Measurements from ENCODE around the gene MAVS.
"Not testable (repeated sequence)": the region's sequence is repeated elsewhere in the genome, so short reads cannot be mapped to it uniquely, and the experiment has no call there.

The MAVS gene

DNA sequence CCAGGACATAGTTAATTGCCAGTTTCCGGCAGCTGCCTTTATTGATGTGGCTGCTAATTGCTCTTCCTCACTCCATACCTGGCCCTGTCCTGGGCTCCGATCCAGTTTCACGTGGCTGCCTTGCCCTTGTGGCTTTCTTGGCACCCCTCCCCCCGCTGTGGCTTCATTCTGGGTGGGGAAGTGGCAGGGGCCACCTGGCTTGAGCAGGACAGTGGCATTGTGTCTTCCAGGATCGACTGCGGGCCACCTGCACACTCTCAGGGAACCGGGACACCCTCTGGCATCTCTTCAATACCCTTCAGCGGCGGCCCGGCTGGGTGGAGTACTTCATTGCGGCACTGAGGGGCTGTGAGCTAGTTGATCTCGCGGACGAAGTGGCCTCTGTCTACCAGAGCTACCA lies 10.8 kb downstream of the MAVS start:
- DNase-seq: peak; percentile 74 to 90

DNA sequence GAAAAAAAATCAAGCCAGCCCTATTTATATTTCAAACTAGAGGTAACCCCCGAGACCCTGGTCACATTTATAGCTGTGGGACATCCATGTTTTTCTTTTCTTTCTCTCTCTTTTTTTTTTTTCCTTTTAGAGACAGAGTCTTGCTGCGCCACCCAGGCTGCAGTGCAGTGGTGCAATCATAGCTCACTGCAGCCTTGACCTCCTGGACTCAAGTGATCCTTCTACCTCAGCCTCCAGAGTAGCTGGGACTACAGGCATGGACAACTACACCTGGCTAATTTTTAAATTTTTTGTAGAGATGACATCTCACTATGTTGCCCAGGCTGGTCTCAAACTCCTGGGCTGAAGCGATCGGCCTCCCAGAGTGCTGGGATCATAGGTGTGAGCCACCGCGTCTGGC lies 12.1 kb downstream of the MAVS start:
- no peak for DNase-seq

DNA sequence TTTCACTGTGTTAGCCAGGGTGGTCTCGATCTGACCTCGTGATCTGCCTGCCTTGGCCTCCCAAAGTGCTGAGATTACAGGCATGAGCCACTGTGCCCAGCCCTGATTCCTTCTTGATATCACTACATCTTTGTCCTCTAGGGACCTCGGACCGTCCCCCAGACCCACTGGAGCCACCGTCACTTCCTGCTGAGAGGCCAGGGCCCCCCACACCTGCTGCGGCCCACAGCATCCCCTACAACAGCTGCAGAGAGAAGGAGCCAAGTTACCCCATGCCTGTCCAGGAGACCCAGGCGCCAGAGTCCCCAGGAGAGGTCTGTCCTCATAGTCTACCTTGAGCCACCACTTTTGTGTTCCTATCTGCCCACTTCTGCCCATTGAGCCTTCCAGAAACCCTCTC lies 14.6 kb downstream of the MAVS start:
- no peak for DNase-seq

DNA sequence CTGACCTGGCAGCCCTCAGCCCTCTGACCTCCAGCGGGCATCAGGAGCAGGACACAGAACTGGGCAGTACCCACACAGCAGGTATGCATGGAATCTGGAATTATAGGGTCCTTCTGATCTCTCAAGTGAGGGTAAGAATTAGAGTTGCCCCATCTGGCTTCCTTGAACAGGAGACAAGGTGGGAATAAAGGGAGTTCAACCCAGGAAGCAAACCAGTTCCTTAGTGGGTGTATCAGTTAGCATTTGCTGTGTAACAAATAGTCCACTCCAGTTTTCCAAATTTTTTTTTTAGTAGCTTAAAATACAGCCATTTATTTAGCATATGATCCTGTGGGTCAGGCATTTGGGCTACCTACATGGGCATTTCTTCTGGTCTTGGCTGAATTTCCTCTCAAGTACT lies 15.7 kb downstream of the MAVS start:
- no peak for DNase-seq

DNA sequence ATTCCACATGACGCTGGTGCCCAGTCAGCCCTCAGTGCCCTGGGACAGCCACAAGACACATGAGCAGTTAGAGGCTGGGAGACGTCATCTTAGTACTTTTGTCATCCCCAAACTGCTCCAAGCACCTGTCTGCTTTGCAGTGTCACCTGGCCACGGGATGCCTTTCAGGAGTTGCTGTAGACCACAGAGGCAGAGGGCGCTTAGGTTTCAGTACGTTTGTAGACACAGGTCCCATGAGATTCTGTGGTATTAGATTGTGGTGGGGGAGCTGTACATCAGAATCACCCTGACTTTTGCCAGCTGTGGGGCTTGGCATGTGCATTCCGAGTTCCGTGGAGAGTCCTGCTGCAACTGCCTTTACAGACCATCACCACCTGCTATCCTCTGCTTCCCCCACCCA lies 16.7 kb downstream of the MAVS start:
- DNase-seq: no peak

GRCh38 chr20:3864518-3864917 lies 17.9 kb downstream of the MAVS start:
- DNase-seq: no peak

DNA sequence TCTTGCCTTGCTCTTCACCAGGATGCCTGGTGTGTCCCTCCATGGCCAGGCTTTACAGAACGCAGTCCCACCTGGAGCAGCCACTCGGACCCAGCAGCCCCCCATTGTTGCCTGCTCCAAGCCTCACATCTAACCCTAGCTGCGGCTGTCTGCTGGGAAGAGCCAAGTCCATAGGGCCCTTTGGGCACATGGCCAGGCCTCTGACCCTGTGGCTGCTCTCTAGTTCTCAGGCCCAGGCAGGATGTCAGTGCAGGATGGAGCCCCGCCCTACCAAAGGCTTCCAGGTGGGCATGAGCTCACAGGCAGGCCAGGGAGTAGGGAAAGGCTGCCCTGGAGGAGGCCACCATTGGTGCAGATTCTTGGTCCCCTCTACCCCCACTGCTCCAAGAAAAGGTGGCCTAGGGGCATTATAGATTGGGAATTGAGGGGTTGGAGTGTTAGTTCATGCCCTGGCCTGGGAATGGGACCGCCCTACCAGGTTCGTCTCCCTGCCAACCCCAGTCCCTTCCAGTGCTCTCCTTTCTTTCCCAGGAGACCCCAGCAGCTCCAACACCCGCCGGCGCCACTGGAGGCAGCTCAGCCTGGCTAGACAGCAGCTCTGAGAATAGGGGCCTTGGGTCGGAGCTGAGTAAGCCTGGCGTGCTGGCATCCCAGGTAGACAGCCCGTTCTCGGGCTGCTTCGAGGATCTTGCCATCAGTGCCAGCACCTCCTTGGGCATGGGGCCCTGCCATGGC lies 18.7 kb downstream of the MAVS start:
- DNase-seq: no peak

DNA sequence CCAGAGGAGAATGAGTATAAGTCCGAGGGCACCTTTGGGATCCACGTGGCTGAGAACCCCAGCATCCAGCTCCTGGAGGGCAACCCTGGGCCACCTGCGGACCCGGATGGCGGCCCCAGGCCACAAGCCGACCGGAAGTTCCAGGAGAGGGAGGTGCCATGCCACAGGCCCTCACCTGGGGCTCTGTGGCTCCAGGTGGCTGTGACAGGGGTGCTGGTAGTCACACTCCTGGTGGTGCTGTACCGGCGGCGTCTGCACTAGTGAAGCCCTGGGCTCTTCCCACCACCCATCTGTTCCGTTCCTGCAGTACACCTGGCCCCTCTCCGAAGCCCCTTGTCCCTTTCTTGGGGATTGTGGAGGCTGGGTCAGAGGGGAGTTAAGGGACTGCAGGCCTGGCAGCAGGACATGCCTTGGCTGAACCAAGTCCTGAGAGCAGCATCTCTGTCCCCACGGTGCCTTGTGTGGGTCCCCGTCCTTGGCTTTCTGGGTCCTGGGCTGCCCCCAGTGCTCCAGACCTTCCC lies 19.3 kb downstream of the MAVS start:
- DNase-seq: no peak

- DNase-seq: no peak
Observed at GRCh38 chr20:3866464-3866863, 19.8 kb downstream of the MAVS start.

GRCh38 chr20:3867802-3868201 lies 21.2 kb downstream of the MAVS start:
- DNase-seq: no peak

GRCh38 chr20:3869839-3870634 lies 23.4 kb downstream of the MAVS start:
- no peak for DNase-seq

- no peak for DNase-seq
Observed at GRCh38 chr20:3871550-3872265, 25.1 kb downstream of the MAVS start.

DNA sequence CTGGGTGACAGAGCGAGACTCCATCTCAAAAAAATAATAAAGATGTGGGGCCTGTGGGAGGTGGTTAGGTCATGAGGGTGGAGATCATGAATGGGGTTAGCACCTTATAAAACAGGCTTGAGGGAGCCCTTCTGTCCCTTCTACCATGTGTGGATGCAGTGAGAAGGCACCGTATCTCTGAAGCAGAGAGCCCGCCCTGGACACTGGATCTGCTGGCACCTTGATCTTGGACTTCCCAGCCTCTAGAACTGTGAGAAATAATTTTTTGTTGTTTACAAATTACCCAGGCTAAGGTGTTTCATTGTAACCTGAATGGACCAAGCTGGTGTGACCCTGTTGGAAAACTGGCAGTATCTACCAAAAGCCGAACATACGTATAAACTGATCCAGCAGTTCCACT lies 26.9 kb downstream of the MAVS start:
- DNase-seq: no peak

DNA sequence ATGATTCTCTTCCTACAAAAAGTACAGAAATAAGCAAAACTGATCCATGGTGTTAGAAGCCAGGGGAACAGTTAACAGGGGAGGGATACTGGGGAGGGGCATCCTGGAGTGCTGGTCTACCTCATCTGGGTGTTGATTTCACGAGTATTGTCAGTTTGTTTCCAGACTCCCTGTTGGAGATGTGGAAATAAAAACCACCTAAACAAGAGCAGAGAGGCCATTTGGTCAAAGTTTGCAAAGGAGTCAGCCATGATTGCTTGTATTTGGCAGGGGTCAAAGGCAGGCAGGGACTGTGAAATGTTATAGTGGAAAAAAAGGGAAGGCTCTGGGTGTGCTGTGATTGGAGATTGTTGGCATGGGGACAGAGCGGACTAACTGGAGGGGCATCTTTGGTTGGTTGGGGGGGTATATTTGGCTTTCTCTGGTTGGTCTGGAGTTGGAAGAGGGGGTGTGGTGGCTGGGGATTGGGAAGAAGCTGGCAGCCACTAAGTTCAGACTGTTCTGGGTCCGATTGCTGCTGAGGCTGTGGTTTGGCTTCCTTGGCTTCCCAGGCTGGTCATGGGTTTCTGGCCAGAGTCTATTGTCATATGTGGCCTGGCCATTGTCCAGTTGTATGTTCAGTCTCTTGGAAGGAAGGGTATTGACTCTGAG lies 27.7 kb downstream of the MAVS start:
- DNase-seq: no peak

- no peak for DNase-seq
Observed at GRCh38 chr20:3875378-3875974, 28.8 kb downstream of the MAVS start.

- DNase-seq: no peak
Observed at GRCh38 chr20:3876000-3876399, 29.4 kb downstream of the MAVS start.

DNA sequence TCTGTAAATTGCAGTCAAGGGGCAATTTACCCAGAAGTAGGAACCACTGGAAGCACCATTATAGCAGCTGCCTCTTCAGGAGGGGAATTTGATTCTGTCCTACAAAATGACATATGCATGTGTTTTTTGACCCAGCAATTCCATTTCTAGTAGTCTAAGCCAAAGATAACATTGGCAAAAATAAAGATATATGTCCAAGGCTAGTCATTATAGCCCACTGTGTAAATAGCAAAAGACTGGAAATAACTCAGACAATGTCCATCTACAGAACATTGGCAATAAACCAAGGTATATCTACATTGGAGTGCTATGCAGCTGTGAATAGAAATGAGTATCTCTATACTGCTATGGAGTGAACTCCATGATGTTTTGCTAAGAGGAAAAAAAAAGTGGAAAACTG lies 30.0 kb downstream of the MAVS start:
- peak in 1 of 2 experiments; percentile 16 for DNase-seq

GRCh38 chr20:3878921-3879274 lies 32.3 kb downstream of the MAVS start:
- DNase-seq: not testable (repeated sequence)

DNA sequence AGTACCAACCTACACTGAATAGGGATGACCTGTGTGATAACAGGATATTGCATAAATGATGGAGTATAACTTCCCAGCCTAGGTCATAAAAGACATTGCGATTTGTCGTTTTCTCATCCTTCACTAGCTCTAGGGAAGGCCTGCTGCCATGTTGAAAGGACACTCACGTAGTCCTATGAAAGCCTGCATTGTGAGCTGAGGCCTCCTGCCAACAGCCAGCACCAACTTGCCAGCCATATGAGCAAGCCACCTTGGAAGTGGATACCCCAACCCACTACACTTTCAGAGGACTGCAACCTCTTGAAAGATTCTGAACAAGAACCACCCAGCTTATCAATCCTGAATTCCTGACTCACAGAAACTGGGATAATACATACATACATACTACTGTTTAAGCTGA lies 39.1 kb downstream of the MAVS start:
- DNase-seq: no peak

DNA sequence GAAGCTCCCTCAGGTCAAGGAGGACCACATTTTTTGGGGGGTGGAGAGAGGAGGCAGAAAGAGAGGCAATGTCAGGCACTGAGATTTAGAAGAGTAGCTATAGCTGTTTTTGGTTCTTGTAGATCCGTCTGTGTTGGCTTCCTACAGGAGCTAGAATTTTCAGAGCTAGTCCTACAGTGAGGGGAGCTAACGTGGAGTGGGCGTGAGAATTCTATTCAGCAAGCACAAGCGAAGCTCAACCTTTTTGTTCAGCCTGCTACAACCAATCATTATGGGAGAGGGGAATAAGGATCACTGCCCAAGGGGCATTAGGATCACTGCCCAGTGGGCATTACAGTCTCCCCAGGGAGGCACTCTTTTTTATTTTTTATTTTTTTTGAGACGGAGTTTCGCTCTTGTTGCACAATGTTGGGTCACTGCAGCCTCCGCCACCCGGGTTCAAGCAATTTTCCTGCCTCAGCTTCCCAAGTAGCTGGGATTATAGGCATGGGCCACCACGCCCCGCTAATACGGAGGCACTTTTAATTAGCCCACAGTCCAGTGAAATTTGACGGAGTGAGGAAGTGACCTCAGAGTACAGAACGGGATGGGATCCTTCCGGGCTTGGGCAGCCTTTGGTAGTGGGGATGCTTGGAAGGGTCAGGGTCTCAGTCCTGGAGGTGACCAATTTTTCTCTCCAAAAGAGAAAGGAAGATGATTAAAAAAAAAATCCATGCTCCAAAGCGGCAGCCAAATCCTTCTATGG lies 41.4 kb downstream of the MAVS start:
- peak in 1 of 2 experiments; percentile 62 for DNase-seq

DNA sequence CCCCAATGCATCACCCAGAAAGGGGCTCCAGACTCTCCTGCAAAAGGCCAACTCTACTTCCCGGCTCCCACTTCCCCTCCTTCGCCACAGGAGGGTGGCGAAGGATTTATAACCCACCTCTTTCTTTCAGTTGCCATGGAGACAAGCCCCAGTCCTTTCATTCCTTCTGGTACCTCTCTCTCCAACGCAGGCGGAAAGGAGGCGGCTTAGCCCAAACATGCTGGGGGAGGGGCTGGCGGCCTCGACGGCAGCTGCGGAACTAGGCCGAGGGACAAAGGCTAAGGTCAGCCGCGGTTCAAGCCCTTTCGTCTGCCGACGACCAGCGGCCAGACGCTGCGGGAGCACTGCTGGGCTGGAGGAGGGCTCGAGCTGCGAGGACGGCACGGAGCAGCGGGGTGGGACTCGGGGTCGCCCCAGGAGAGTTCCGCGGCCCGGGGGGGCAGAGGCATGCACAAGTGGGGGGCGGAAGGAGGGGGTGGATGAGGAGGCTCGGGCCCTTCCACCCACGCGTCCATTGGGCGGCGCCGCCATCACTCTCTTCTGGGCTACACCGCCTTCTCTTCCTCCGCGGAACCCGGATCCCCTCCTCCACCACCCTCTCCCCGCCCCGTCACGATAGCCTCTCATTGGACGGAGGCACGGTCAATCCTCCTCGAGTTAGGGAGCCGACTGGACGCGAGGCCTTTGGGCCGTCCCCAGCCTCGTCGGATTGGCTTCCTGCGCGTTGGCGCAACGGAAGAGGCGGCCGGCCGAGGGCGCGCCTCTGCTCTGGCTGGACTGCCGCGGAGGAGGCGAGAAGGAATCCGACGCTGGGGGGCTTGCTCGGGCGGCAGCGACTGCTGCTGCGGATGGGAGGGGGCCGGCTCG lies 42.2 kb downstream of the MAVS start, which contains the start of gene PANK2:
TSS of gene PANK2 (plus strand) at position 766 of the 867 bp plus-strand sequence.
- peak; percentile 99 for DNase-seq

Measured in NCI-H2081 (cell line).